PC-3 (cell line): ENCODE data around the gene FBXL4. TPM values are rescaled to one million over a fixed set of nuclear protein-coding genes. Genes with fewer than 3 reads are reported as not detected.

ENCODE experiments used
- total RNA-seq: library from RNA; depleted of rRNA; stranded (reverse); fragments of >200 nt; gene quantifications from 2 replicates; pipeline ENCODE4 v1.2.3, GENCODE V29; 2014; rRNA removed

Gene FBXL4
- total RNA-seq, 1 experiment from 2014 or later = 3.8 TPM

Other genes starting within 250 kb of the FBXL4 start
- 0.07 and 0.12 TPM in 2 replicates for gene POU3F2, start 113.4 kb downstream of the FBXL4 start, total RNA-seq